K562 (cell line): ENCODE data around the gene SHLD1. TPM values are rescaled to one million over a fixed set of nuclear protein-coding genes. Genes with fewer than 3 reads are reported as not detected.

Source experiments
- ATAC-seq: fragments of 200-7000 bp; cut with Tn5 transposase; 3 replicates; pipeline ENCODE4 v1.9.1; 2020; ENCODE audit warnings: moderate library complexity
- BruUV-seq: library from RNA; stranded (reverse); fragments of 400-500 nt; replicated peaks from 2 replicates; lab custom pipeline; 2021; lab: Mats Ljungman, UMichigan
- CTCF ChIA-PET: fragments of 300-600 bp; formaldehyde crosslinking; extraction: SDS; loops from one replicate; lab custom pipeline; 2021; ENCODE audit warnings: low intra/inter-chr PET ratio; lab: Yijun Ruan, JAX
- POLR2A ChIA-PET: fragments of 300-600, 350-650 bp; sonication (Branson Sonifier 250); formaldehyde crosslinking; extraction: SDS; loops from one replicate; lab custom pipeline; 2021; ENCODE audit warnings: antibody characterized with exemption, inconsistent platforms; lab: Yijun Ruan, JAX
- DNase-seq, 4 experiments: peaks; one replicate each; pipeline versions ENCODE4 v3.0.0 to v3.0.0-alpha.2; 2011 to 2018; ENCODE audit warnings: low spot score in 3 of 4, mixed read lengths in 3 of 4; ENCODE audit errors: extremely low read depth in 1 of 4
- FAIRE-seq: peaks from 2 replicates; lab custom pipeline; 2011; peaks lifted over from hg19 to GRCh38; lab: Jason Lieb, UNC
- H2AFZ ChIP-seq: 2 replicates; pipeline ENCODE4 v1.6.0; 2011; ENCODE audit warnings: low read depth, low read length, control low read depth, inconsistent platforms
- H3K27ac ChIP-seq: fragments of 200-600 bp; 3 replicates; pipeline ENCODE4 v1.8.0; 2011; ENCODE audit warnings: low read depth, mild to moderate bottlenecking, control low read depth, inconsistent platforms, low read length, moderate library complexity, mixed read lengths; ENCODE audit errors: extremely low read depth
- H3K27me3 ChIP-seq, 2 experiments: fragments of 300-600 bp in 1 of 2; 2 replicates in 1 of 2; 3 replicates in 1 of 2; pipeline versions ENCODE4 v1.6.0 to v1.8.0; 2011; ENCODE audit warnings: inconsistent platforms in 2 of 2, low read length in 2 of 2, mild to moderate bottlenecking in 1 of 2, mixed read lengths in 1 of 2, moderate library complexity in 1 of 2; ENCODE audit not compliant: control insufficient read depth in 2 of 2, insufficient read depth in 2 of 2
- H3K36me3 ChIP-seq: fragments of 300-600 bp; 3 replicates; pipeline ENCODE4 v1.8.0; 2011; ENCODE audit warnings: mild to moderate bottlenecking, low read length, inconsistent platforms; ENCODE audit not compliant: control insufficient read depth, insufficient read depth
- H3K4me1 ChIP-seq, 2 experiments: fragments of 200-600 bp in 1 of 2; replicated peaks in 1 of 2; 2 replicates in 1 of 2; 3 replicates in 1 of 2; pipeline versions ENCODE4 v1.5.1 to v1.8.0; 2011; ENCODE audit warnings: inconsistent platforms in 2 of 2, low read length in 2 of 2, mild to moderate bottlenecking in 1 of 2, mixed read lengths in 1 of 2, moderate library complexity in 1 of 2; ENCODE audit not compliant: control insufficient read depth in 2 of 2, insufficient read depth in 2 of 2
- H3K4me2 ChIP-seq: 2 replicates; pipeline ENCODE4 v1.6.1; 2011; ENCODE audit warnings: low read length, control low read depth, inconsistent platforms, mixed read lengths; ENCODE audit not compliant: insufficient read depth
- H3K4me3 ChIP-seq: fragments of 200-600 bp; sonication (generic), shearing (Covaris generic); 2 replicates; pipeline ENCODE4 v1.5.1; 2016; ENCODE audit warnings: control low read depth, inconsistent platforms
- H3K79me2 ChIP-seq: fragments of 200-600 bp; 3 replicates; pipeline ENCODE4 v1.8.0; 2011; ENCODE audit warnings: low read length, inconsistent platforms; ENCODE audit not compliant: control insufficient read depth, insufficient read depth
- H3K9ac ChIP-seq, 2 experiments: 2 replicates each; pipeline versions ENCODE4 v1.6.0 to v1.6.1; 2011; ENCODE audit warnings: low read depth in 2 of 2, low read length in 2 of 2, control low read depth in 1 of 2, inconsistent platforms in 1 of 2, mild to moderate bottlenecking in 1 of 2, mixed read lengths in 1 of 2; ENCODE audit not compliant: insufficient read depth in 1 of 2
- H3K9me1 ChIP-seq: one replicate; pipeline ENCODE4 v1.6.0; 2011; ENCODE audit warnings: inconsistent platforms, mild to moderate bottlenecking, low read length, moderate library complexity; ENCODE audit not compliant: control insufficient read depth, insufficient read depth
- H3K9me3 ChIP-seq: replicated peaks from 2 replicates; pipeline ENCODE4 v1.5.1; 2011; ENCODE audit warnings: low read depth, low read length, inconsistent platforms; ENCODE audit not compliant: control insufficient read depth, insufficient read depth
- H4K20me1 ChIP-seq: replicated peaks from 2 replicates; pipeline ENCODE4 v1.6.1; 2011; ENCODE audit warnings: low read length, inconsistent platforms, mixed read lengths; ENCODE audit not compliant: control insufficient read depth, insufficient read depth
- ATF1 ChIP-seq, 2 experiments: fragments of 450-650 bp in 1 of 2; IDR thresholded peaks; 2 replicates each; pipeline ENCODE4 v1.6.1; 2016; ENCODE audit warnings: missing compliant biosample characterization in 1 of 2, missing genetic modification characterization in 1 of 2
- BCOR ChIP-seq: fragments of 450-650 bp; IDR thresholded peaks from 2 replicates; pipeline ENCODE4 v1.6.1; 2016
- HNRNPUL1 ChIP-seq: fragments of 200-400 bp; formaldehyde crosslinking; IDR thresholded peaks from 2 replicates; pipeline ENCODE4 v1.6.1; 2017; ENCODE audit warnings: low read length
- HSF4 ChIP-seq: fragments of 250-450 bp; sonication (Bioruptor Pico); IDR thresholded peaks from 2 replicates; pipeline ENCODE4 v2.1.2; 2022; ENCODE audit warnings: mild to moderate bottlenecking, moderate library complexity, borderline replicate concordance
- RBM22 ChIP-seq: fragments of 200-400 bp; formaldehyde crosslinking; IDR thresholded peaks from 2 replicates; pipeline ENCODE4 v1.6.1; 2018; ENCODE audit warnings: low read length, low read depth; ENCODE audit not compliant: poor library complexity, severe bottlenecking
- RREB1 ChIP-seq: fragments of 250-450 bp; sonication (Bioruptor Pico); IDR thresholded peaks from 2 replicates; pipeline ENCODE4 v1.4.0; 2020
- SFPQ ChIP-seq: fragments of 200-400 bp; formaldehyde crosslinking; IDR thresholded peaks from 2 replicates; pipeline ENCODE4 v1.6.1; 2017; ENCODE audit warnings: mild to moderate bottlenecking, low read depth, low read length, moderate library complexity
- ZBTB2 ChIP-seq: fragments of 450-650 bp; IDR thresholded peaks from 2 replicates; pipeline ENCODE4 v1.6.1; 2016; ENCODE audit warnings: antibody characterized with exemption
- ZNF140 ChIP-seq: fragments of 250-450 bp; sonication (Bioruptor Pico); IDR thresholded peaks from 2 replicates; pipeline ENCODE4 v1.8.0; 2021; ENCODE audit warnings: moderate library complexity, mild to moderate bottlenecking, inconsistent platforms
- ZNF184 ChIP-seq: sonication (generic); formaldehyde crosslinking; IDR thresholded peaks from 2 replicates; pipeline ENCODE4 v1.5.0; 2020; ENCODE audit warnings: missing genetic modification reagents
- ZNF717 ChIP-seq: fragments of 250-450 bp; sonication (Bioruptor Pico); IDR thresholded peaks from 2 replicates; pipeline ENCODE4 v1.5.0; 2021
- WGBS: fragments of 100-300 bp; shearing (Covaris generic); methylation state at CpG from one replicate; pipeline ENCODE4 v1.1.6; 2016; ENCODE audit warnings: low coverage, mixed read lengths; ENCODE audit not compliant: insufficient coverage; ENCODE audit errors: missing lambda C conversion rate; 5-methylcytosine and 5-hydroxymethylcytosine counted together
- in situ Hi-C: fragments of 300-500 bp; cut with MboI; formaldehyde crosslinking; loops from 4 replicates; pipeline ENCODE4 v1.15.0; 2018; ENCODE audit warnings: inconsistent platforms, mixed read lengths
- intact Hi-C: fragments of 100-400 bp; cut with micrococcal nuclease; formaldehyde crosslinking; loops from 2 replicates; pipeline ENCODE4 v1.14.2; 2022
- polyA plus RNA-seq, 8 experiments: library from polyadenylated mRNA; depleted of rRNA in 4 of 8; stranded (reverse) in 5 of 8; unstranded in 3 of 8; fragments of >200 nt; fragmentation: Nextera tagmentation in 2 of 8; fragmentation: Illumina TruSeq in 1 of 8; extraction: Ambion mirVana in 2 of 8; extraction: Trizol in 1 of 8; gene quantifications; 2 replicates each; pipeline versions ENCODE4 v1.2.1 to v1.2.3, GENCODE V29; 2011 to 2014; ENCODE audit warnings: inconsistent platforms in 1 of 8, missing spikeins in 1 of 8
- total RNA-seq, 7 experiments: library from RNA; depleted of rRNA in 6 of 7; stranded (reverse); fragments of >200 nt in 6 of 7; fragmentation: Illumina TruSeq in 2 of 7; extraction: Trizol in 2 of 7; gene quantifications; 2 replicates each; pipeline versions ENCODE4 v1.2.1 to v1.2.3, GENCODE V29; 2011 to 2021; ENCODE audit warnings: low replicate concordance in 1 of 7
- TF ChIP-seq, protein P1 (sequence below): fragments of 250-450 bp; sonication (Bioruptor Pico); IDR thresholded peaks from 2 replicates; pipeline ENCODE4 v1.5.0; 2020; ENCODE audit warnings: mild to moderate bottlenecking
- TF ChIP-seq, protein P2 (sequence below): fragments of 250-450 bp; sonication (Bioruptor Pico); IDR thresholded peaks from 2 replicates; pipeline ENCODE4 v1.8.0; 2021; ENCODE audit warnings: moderate library complexity, mild to moderate bottlenecking, inconsistent platforms

SHLD1 gene
- total and polyA plus RNA-seq, 9 of the 15 experiments (the other 6 are each of a cell fraction or from before 2014, with no cell fraction given): 3.7 to 21.6 (median 8.2) TPM

DNA sequence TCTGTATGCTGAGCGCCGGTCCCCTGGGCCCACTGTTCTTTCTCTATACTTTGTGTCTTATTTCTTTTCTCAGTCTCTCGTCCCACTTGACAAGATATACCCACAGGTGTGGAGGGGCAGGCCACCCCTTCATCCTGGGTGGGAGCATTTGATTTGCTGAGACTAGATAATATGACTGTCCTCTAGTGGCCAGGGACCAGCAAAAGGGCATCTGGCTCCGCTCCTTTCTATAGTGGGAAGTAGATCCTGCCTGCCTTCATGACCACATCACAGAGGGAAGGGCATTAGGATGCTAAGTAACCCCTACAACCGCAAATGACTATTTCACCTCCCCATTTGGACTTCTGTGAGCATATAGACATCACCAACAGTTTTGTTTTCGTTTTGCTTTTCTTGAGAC is 135.7 kb downstream of the SHLD1 start:
- intact Hi-C loops: no loop called here
- in situ Hi-C loops: no loop called here
- no peak overlapping the region for H2AFZ ChIP-seq
- ATAC-seq (no peak), FAIRE-seq (no peak), DNase-seq (no peak)
- H3K36me3 ChIP-seq: no peaks in the 10 kb centered on the region
- peaks cover 13 to 41% of the 10 kb centered on the region in 2 experiments; a peak in 4 of 5 replicates for H3K27me3 ChIP-seq
- WGBS: 0% methylated on average over 5 of the region's 6 CpGs
- no peaks in the 10 kb centered on the region for H3K4me1 ChIP-seq
- H3K9me3 ChIP-seq: no peaks in the 10 kb centered on the region
- H3K79me2 ChIP-seq: no peaks in the 10 kb centered on the region
- no peak overlapping the region for H3K9ac ChIP-seq
- ChIA-PET POLR2A (no interaction called here), CTCF (no interaction called here)
- H3K9me1 ChIP-seq: no peaks in the 10 kb centered on the region
- no TSS peak for BruUV-seq
- H3K4me3 ChIP-seq: no peak overlapping the region
- no peak overlapping the region for H3K27ac ChIP-seq
- H3K4me2 ChIP-seq: no peak overlapping the region
- H4K20me1 ChIP-seq: no peaks in the 10 kb centered on the region
- TF ChIP-seq HSF4 (CRISPR knock-in tag) (no peak), ZNF184 (CRISPR knock-in tag) (no peak), ZNF140 (CRISPR knock-in tag) (no peak), RREB1 (CRISPR knock-in tag) (no peak), BCOR (no peak), ATF1 (CRISPR knock-in tag; IDR thresholded peaks at IDR 0.05) (no peak), ATF1 (tag; IDR thresholded peaks at IDR 0.05) (no peak), ZBTB2 (no peak), ZNF717 (no peak), RBM22 (no peak), SFPQ (no peak), HNRNPUL1 (no peak)
- TF ChIP-seq, protein P1, sequence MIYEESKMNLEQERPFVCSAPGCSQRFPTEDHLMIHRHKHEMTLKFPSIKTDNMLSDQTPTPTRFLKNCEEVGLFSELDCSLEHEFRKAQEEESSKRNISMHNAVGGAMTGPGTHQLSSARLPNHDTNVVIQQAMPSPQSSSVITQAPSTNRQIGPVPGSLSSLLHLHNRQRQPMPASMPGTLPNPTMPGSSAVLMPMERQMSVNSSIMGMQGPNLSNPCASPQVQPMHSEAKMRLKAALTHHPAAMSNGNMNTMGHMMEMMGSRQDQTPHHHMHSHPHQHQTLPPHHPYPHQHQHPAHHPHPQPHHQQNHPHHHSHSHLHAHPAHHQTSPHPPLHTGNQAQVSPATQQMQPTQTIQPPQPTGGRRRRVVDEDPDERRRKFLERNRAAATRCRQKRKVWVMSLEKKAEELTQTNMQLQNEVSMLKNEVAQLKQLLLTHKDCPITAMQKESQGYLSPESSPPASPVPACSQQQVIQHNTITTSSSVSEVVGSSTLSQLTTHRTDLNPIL (CRISPR knock-in tag): no peak
- TF ChIP-seq, protein P2, sequence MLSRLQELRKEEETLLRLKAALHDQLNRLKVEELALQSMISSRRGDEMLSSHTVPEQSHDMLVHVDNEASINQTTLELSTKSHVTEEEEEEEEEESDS (CRISPR knock-in tag): no peak
